GM23338 (cell line): ENCODE measurements around the gene SMYD3.

Experiments
- CREB1 ChIP-seq: fragments of 250-450 bp; sonication (Bioruptor Pico); IDR thresholded peaks from 2 replicates; pipeline ENCODE4 v1.5.0; 2020; ENCODE audit warnings: low read depth, mild to moderate bottlenecking, moderate library complexity
- CTCF ChIP-seq, 2 experiments: fragments of 200-600 bp in 1 of 2; sonication (generic) in 1 of 2; conservative IDR thresholded peaks; 2 replicates each; pipeline versions ENCODE4 v1.5.1 to v1.6.1; 2016 to 2017; ENCODE audit warnings: antibody characterized with exemption in 2 of 2, low read depth in 2 of 2, mild to moderate bottlenecking in 2 of 2, moderate library complexity in 1 of 2
- ETS1 ChIP-seq: IDR thresholded peaks from 2 replicates; pipeline ENCODE4 v1.6.1; 2016; ENCODE audit warnings: antibody characterized with exemption
- EZH2 ChIP-seq: fragments of 200-600 bp; sonication (generic); IDR thresholded peaks from one replicate; pipeline ENCODE4 v1.8.0; 2017; ENCODE audit warnings: antibody characterized with exemption, mild to moderate bottlenecking, low read depth; ENCODE audit not compliant: unreplicated experiment
- EZH2phosphoT487 ChIP-seq: fragments of 200-600 bp; sonication (generic); IDR thresholded peaks from one replicate; pipeline ENCODE4 v1.8.1; 2018; ENCODE audit warnings: antibody characterized with exemption; ENCODE audit not compliant: unreplicated experiment
- JUNB ChIP-seq: IDR thresholded peaks from one replicate; pipeline ENCODE4 v1.6.1; 2016; ENCODE audit warnings: antibody characterized with exemption; ENCODE audit not compliant: unreplicated experiment
- NANOG ChIP-seq: IDR thresholded peaks from 2 replicates; pipeline ENCODE4 v1.6.1; 2016; ENCODE audit warnings: antibody characterized with exemption, borderline replicate concordance
- POLR2AphosphoS5 ChIP-seq: IDR thresholded peaks from 2 replicates; pipeline ENCODE4 v1.6.1; 2016; ENCODE audit warnings: antibody characterized with exemption, low read depth
- REST ChIP-seq: IDR thresholded peaks from one replicate; pipeline ENCODE4 v1.6.1; 2018; ENCODE audit warnings: antibody characterized with exemption; ENCODE audit not compliant: unreplicated experiment
- STAT1 ChIP-seq: IDR thresholded peaks from one replicate; pipeline ENCODE4 v1.6.1; 2016; ENCODE audit warnings: antibody characterized with exemption; ENCODE audit not compliant: unreplicated experiment
- ZNF114 ChIP-seq: fragments of 250-450 bp; sonication (Bioruptor Pico); IDR thresholded peaks from 2 replicates; pipeline ENCODE4 v1.5.0; 2020; ENCODE audit warnings: mild to moderate bottlenecking, moderate library complexity
- ZNF331 ChIP-seq: fragments of 250-450 bp; sonication (Bioruptor Pico); IDR thresholded peaks from 2 replicates; pipeline ENCODE4 v1.5.0; 2020; ENCODE audit warnings: low read depth, mild to moderate bottlenecking, moderate library complexity

GRCh38 chr1:245718951-245719350 is 788.1 kb downstream of the SMYD3 start:
- TF ChIP-seq POLR2AphosphoS5, result no peak
- no peak for TF ChIP-seq CTCF (conservative IDR thresholded peaks at IDR 0.05; ENCODE audit: low read depth in 2 of 2)
- no peak for TF ChIP-seq NANOG
- TF ChIP-seq EZH2, result no peak
- no peak for TF ChIP-seq EZH2phosphoT487
- TF ChIP-seq REST, result no peak
- TF ChIP-seq ZNF114 (CRISPR knock-in tag), result no peak
- no peak for TF ChIP-seq JUNB
- TF ChIP-seq ETS1, result no peak
- TF ChIP-seq CREB1 (CRISPR knock-in tag), result no peak
- no peak for TF ChIP-seq STAT1
- TF ChIP-seq ZNF331 (CRISPR knock-in tag), result no peak
